ACC112 (cell line): ENCODE data around the gene MBNL3.

Experiments used
- H2AFZ ChIP-seq: fragments of 200-600 bp; sonication (generic); one replicate; pipeline ENCODE4 v1.6.0; 2017; ENCODE audit warnings: antibody characterized with exemption, low read length; ENCODE audit not compliant: unreplicated experiment
- H3K27ac ChIP-seq: fragments of 200-600 bp; sonication (generic); 2 replicates; pipeline ENCODE4 v1.5.1; 2014; ENCODE audit warnings: low read depth, mild to moderate bottlenecking, antibody characterized with exemption, low read length, moderate library complexity
- H3K27me3 ChIP-seq: fragments of 200-600 bp; sonication (generic); 2 replicates; pipeline ENCODE4 v1.6.1; 2014; ENCODE audit warnings: mild to moderate bottlenecking, antibody characterized with exemption, low read length, moderate library complexity, mixed read lengths; ENCODE audit not compliant: insufficient read depth
- H3K36me3 ChIP-seq: fragments of 200-600 bp; sonication (generic); 2 replicates; pipeline ENCODE4 v1.6.1; 2016; ENCODE audit warnings: mild to moderate bottlenecking, antibody characterized with exemption, low read length, moderate library complexity, mixed read lengths; ENCODE audit not compliant: insufficient read depth
- H3K4me1 ChIP-seq: fragments of 200-600 bp; sonication (generic); one replicate; pipeline ENCODE4 v1.6.1; 2016; ENCODE audit warnings: low read length, mixed read lengths; ENCODE audit not compliant: insufficient read depth, unreplicated experiment, control insufficient read depth
- H3K4me3 ChIP-seq: fragments of 200-600 bp; sonication (generic); 2 replicates; pipeline ENCODE4 v1.5.1; 2014; ENCODE audit warnings: mild to moderate bottlenecking, low read depth, low read length
- H3K79me2 ChIP-seq: fragments of 200-600 bp; sonication (generic); one replicate; pipeline ENCODE4 v1.6.0; 2016; ENCODE audit warnings: low read length; ENCODE audit not compliant: control insufficient read depth, unreplicated experiment, insufficient read depth

MBNL3 gene

DNA sequence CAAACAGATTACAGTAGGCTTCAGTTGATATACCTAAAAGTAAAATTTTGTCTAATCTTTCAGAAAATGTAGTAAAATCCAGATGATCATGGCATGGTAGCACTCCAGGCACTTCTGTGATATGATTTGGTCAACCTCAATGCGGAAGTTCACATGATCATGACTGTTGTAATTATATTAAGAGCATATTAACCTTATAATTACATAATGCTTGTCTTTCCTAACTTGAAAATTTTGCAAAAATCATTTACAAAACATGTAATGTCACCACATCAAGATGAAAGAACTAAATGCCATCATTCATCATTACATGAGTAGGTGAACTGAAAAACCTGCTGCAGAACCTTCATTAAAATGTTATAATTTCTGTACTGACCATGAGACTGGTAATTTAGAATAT is 88.1 kb downstream of the MBNL3 start:
- Histone ChIP-seq H3K4me3 (no peak overlapping the region), H3K27me3 (no peaks in the 10 kb centered on the region), H3K4me1 (no peaks in the 10 kb centered on the region), H3K27ac (no peak overlapping the region), H3K36me3 (no peaks in the 10 kb centered on the region), H3K79me2 (no peaks in the 10 kb centered on the region), H2AFZ (no peak overlapping the region)

- no peaks in the 10 kb centered on the region for H3K36me3 ChIP-seq
- no peak overlapping the region for H3K27ac ChIP-seq
- no peak overlapping the region for H2AFZ ChIP-seq
- H3K4me1 ChIP-seq, result no peaks in the 10 kb centered on the region
- H3K79me2 ChIP-seq, result no peaks in the 10 kb centered on the region
- H3K27me3 ChIP-seq, result no peaks in the 10 kb centered on the region
- H3K4me3 ChIP-seq, result no peak overlapping the region
These were observed 93.2 kb downstream of the MBNL3 start for GRCh38 chrX:132395645-132396044.

GRCh38 chrX:132395026-132395425 is 93.8 kb downstream of the MBNL3 start:
- Histone ChIP-seq H3K4me3 (no peak overlapping the region), H2AFZ (no peak overlapping the region), H3K4me1 (no peaks in the 10 kb centered on the region), H3K79me2 (no peaks in the 10 kb centered on the region), H3K27ac (no peak overlapping the region), H3K36me3 (no peaks in the 10 kb centered on the region), H3K27me3 (no peaks in the 10 kb centered on the region)

DNA sequence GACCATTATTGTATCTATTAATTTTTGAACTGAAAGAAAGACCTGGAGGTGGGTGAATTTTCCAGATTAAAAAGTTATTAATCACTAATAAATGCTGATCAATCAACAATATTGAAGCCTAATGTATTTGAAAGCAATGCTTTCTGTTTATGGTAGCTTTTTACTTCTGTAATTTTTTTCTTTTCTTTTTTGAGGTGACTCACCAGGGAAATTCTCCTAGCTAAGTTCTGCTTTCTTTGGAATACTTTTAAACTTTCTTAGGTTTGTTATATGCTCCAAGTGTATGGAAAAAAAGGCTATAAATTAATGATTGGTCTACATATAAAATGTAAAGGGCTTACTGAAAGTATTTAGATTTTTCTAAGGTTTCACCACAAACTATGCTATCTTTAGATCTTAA is 94.2 kb downstream of the MBNL3 start:
- Histone ChIP-seq H3K36me3 (no peaks in the 10 kb centered on the region), H3K27ac (no peak overlapping the region), H3K4me3 (no peak overlapping the region), H3K27me3 (no peaks in the 10 kb centered on the region), H2AFZ (no peak overlapping the region), H3K79me2 (no peaks in the 10 kb centered on the region), H3K4me1 (no peaks in the 10 kb centered on the region)

DNA sequence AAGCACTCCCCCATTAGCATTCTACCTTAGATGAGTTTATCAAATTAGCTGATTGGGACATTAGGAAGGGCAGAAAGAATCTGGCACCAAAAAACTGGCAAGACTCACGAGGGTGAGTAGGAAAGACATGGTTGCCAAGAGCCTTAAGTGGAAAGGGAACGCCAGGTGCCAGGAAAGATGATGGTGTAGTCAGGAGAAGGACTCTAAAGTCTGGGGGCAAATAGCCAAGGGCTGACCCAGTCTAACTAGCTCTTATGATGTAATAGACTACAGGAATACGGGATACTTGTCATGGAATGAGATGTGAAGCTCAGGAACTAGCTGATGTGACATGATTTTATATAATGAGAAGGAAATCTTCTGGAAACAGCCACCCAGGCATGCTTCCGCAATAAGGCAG is 94.8 kb downstream of the MBNL3 start:
- no peaks in the 10 kb centered on the region for H3K79me2 ChIP-seq
- no peaks in the 10 kb centered on the region for H3K27me3 ChIP-seq
- H3K36me3 ChIP-seq, result no peaks in the 10 kb centered on the region
- H2AFZ ChIP-seq, result no peak overlapping the region
- no peaks in the 10 kb centered on the region for H3K4me1 ChIP-seq
- no peak overlapping the region for H3K27ac ChIP-seq
- H3K4me3 ChIP-seq, result no peak overlapping the region

GRCh38 chrX:132393485-132393884 is 95.4 kb downstream of the MBNL3 start:
- no peaks in the 10 kb centered on the region for H3K27me3 ChIP-seq
- no peak overlapping the region for H3K27ac ChIP-seq
- no peaks in the 10 kb centered on the region for H3K4me1 ChIP-seq
- H2AFZ ChIP-seq, result no peak overlapping the region
- no peak overlapping the region for H3K4me3 ChIP-seq
- H3K36me3 ChIP-seq, result no peaks in the 10 kb centered on the region
- H3K79me2 ChIP-seq, result no peaks in the 10 kb centered on the region

GRCh38 chrX:132393085-132393484 is 95.8 kb downstream of the MBNL3 start:
- Histone ChIP-seq H3K27me3 (no peaks in the 10 kb centered on the region), H3K79me2 (no peaks in the 10 kb centered on the region), H3K27ac (no peak overlapping the region), H2AFZ (no peak overlapping the region), H3K4me1 (no peaks in the 10 kb centered on the region), H3K36me3 (no peaks in the 10 kb centered on the region), H3K4me3 (no peak overlapping the region)

- H3K4me1 ChIP-seq, result no peaks in the 10 kb centered on the region
- H3K27me3 ChIP-seq, result no peaks in the 10 kb centered on the region
- no peaks in the 10 kb centered on the region for H3K36me3 ChIP-seq
- no peak overlapping the region for H2AFZ ChIP-seq
- no peak overlapping the region for H3K27ac ChIP-seq
- no peak overlapping the region for H3K4me3 ChIP-seq
- H3K79me2 ChIP-seq, result no peaks in the 10 kb centered on the region
These were observed 98.0 kb downstream of the MBNL3 start for GRCh38 chrX:132390792-132391191.

DNA sequence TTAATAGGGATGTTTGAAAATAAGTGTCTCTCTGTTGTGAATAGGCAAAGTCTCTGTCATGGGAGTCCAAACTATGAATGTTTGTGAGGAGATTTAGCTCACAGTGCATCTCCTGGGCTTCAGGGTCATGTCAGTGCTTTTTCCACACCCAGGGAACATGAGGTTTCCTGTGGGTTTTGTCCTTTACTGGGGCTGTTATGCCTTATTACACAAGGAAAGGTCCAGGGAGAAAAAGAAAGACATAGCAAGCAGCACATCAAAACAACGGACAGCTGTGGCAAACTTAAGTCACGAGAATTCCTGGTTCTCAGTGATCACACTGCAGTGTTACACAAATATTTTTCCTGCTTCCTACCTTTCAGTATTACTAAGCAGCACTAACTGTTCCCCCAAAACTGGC is 99.4 kb downstream of the MBNL3 start:
- Histone ChIP-seq H3K27ac (no peak overlapping the region), H3K4me1 (no peaks in the 10 kb centered on the region), H3K27me3 (no peaks in the 10 kb centered on the region), H3K36me3 (no peaks in the 10 kb centered on the region), H3K4me3 (no peak overlapping the region), H3K79me2 (no peaks in the 10 kb centered on the region), H2AFZ (no peak overlapping the region)

DNA sequence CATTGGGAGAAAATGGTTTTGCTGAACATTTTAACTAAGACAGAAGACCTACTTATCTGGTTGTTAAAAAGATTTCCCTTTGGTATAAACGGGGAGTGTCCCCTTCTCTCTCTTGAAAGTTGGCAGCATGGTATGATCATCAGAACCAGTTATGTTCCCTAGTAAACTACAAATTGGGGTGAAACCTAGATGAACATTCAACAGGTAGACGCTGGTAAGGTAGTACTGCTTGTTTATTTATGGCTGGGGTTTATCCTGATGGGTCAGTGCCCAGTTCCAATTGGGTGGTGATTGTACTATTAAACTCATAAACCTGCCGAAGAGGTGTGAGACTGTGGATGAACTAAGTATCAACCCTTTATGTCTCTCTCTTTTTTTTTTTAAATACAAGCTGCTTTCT is 100.5 kb downstream of the MBNL3 start:
- no peaks in the 10 kb centered on the region for H3K27me3 ChIP-seq
- no peaks in the 10 kb centered on the region for H3K79me2 ChIP-seq
- no peaks in the 10 kb centered on the region for H3K4me1 ChIP-seq
- H2AFZ ChIP-seq, result no peak overlapping the region
- no peaks in the 10 kb centered on the region for H3K36me3 ChIP-seq
- no peak overlapping the region for H3K27ac ChIP-seq
- no peak overlapping the region for H3K4me3 ChIP-seq

DNA sequence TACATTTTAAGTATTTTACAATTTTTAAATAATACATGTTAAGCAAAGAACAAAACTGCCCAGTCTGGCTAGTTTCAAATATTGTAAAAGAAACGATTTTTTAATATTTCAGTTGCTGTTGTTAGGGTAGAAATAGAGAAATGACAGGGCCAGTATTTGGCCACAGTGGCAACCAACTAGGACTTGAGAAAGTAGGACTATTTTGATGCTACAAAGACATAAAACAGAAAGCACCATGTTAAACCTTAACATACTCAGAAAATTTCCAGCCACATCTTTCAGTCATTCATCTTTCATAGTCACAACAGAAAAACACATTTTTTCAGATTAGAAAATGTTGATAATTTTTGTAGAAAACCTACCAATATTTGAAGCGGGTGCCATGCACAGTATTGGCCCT is 104.5 kb downstream of the MBNL3 start:
- Histone ChIP-seq H3K36me3 (no peaks in the 10 kb centered on the region), H3K4me1 (no peaks in the 10 kb centered on the region), H3K27ac (no peak overlapping the region), H2AFZ (no peak overlapping the region), H3K27me3 (no peaks in the 10 kb centered on the region), H3K79me2 (no peaks in the 10 kb centered on the region), H3K4me3 (no peak overlapping the region)

DNA sequence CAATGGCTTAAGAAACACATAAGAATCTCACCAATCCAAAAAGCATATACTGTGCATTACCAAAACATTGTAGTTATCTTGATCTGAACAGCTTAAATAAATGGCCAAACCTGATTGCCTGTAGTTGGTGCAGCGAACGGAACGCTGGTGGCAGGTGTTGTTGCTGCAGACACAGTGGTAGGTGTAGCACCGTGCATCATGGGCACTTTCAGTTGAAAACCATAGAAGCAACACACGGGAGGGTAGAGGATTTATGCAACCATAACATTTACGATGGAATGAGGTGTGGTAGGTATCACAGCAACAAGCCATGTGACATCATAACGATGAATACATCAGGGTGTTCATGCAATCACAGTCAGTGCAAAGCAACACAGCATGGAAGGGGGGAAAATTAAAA is 106.8 kb downstream of the MBNL3 start:
- Histone ChIP-seq H3K36me3 (no peaks in the 10 kb centered on the region), H2AFZ (no peak overlapping the region), H3K27ac (no peak overlapping the region), H3K4me3 (no peak overlapping the region), H3K79me2 (no peaks in the 10 kb centered on the region), H3K27me3 (no peaks in the 10 kb centered on the region), H3K4me1 (no peaks in the 10 kb centered on the region)
